IMR-90 (cell line): ENCODE measurements around the gene NEMF. TPM values are rescaled to one million over a fixed set of nuclear protein-coding genes. Genes with fewer than 3 reads are reported as not detected.

Source experiments
- ATAC-seq: fragments of 200-7000 bp; cut with Tn5 transposase; 2 replicates; pipeline ENCODE4 v1.9.1; 2020; ENCODE audit warnings: low read depth, mild to moderate bottlenecking, moderate library complexity
- BruUV-seq: library from RNA; stranded (reverse); fragments of 400-500 nt; replicated peaks from 2 replicates; lab custom pipeline; 2021; lab: Mats Ljungman, UMichigan
- CTCF ChIA-PET: fragments of 300-600 bp; formaldehyde crosslinking; extraction: SDS; loops from one replicate; lab custom pipeline; 2021; ENCODE audit warnings: antibody characterized with exemption; lab: Yijun Ruan, JAX
- POLR2A ChIA-PET: fragments of 300-600 bp; sonication (Branson Sonifier 250); formaldehyde crosslinking; loops from one replicate; lab custom pipeline; 2022; ENCODE audit warnings: antibody characterized with exemption; ENCODE audit not compliant: unreplicated experiment; lab: Charles Lee
- DNase-seq: peaks from one replicate; pipeline ENCODE4 v3.0.0; 2013
- H2AFZ ChIP-seq: replicated peaks from 2 replicates; pipeline ENCODE3; 2013; ENCODE audit warnings: low read length, mild to moderate bottlenecking; ENCODE audit not compliant: poor library complexity
- H2AK5ac ChIP-seq: 2 replicates; pipeline ENCODE4 v1.6.1; 2013; ENCODE audit warnings: low read depth, low read length, inconsistent platforms
- H2AK9ac ChIP-seq: replicated peaks from 2 replicates; pipeline ENCODE3; 2013; ENCODE audit warnings: mild to moderate bottlenecking, low read depth, low read length, moderate library complexity; ENCODE audit not compliant: poor library complexity
- H2BK120ac ChIP-seq: 2 replicates; pipeline ENCODE4 v1.6.1; 2013; ENCODE audit warnings: low read depth, low read length, inconsistent platforms
- H2BK15ac ChIP-seq: 3 replicates; pipeline ENCODE4 v1.6.1; 2013; ENCODE audit warnings: low read depth, low read length, inconsistent platforms
- H2BK20ac ChIP-seq: 2 replicates; pipeline ENCODE4 v1.6.1; 2013; ENCODE audit warnings: low read depth, mild to moderate bottlenecking, inconsistent platforms, low read length, moderate library complexity
- H2BK5ac ChIP-seq: 2 replicates; pipeline ENCODE4 v1.6.1; 2013; ENCODE audit warnings: mild to moderate bottlenecking, low read depth, low read length, inconsistent platforms; ENCODE audit not compliant: poor library complexity, severe bottlenecking
- H3K14ac ChIP-seq: replicated peaks from 2 replicates; pipeline ENCODE4 v1.6.1; 2013; ENCODE audit warnings: low read depth, low read length, inconsistent platforms
- H3K18ac ChIP-seq: 2 replicates; pipeline ENCODE4 v1.6.1; 2013; ENCODE audit warnings: low read depth, low read length, control low read depth
- H3K23ac ChIP-seq: 2 replicates; pipeline ENCODE4 v1.6.1; 2013; ENCODE audit warnings: low read depth, low read length, inconsistent platforms
- H3K27ac ChIP-seq: 2 replicates; pipeline ENCODE4 v1.5.1; 2013; ENCODE audit warnings: mild to moderate bottlenecking, control low read depth, low read length; ENCODE audit not compliant: insufficient read depth
- H3K27me3 ChIP-seq: 2 replicates; pipeline ENCODE4 v1.6.1; 2013; ENCODE audit warnings: low read length; ENCODE audit not compliant: control insufficient read depth, insufficient read depth
- H3K36me3 ChIP-seq: 2 replicates; pipeline ENCODE4 v1.6.1; 2013; ENCODE audit warnings: low read length, mixed read lengths; ENCODE audit not compliant: control insufficient read depth, insufficient read depth
- H3K4ac ChIP-seq: 2 replicates; pipeline ENCODE4 v1.6.1; 2013; ENCODE audit warnings: low read depth, low read length, inconsistent platforms
- H3K4me1 ChIP-seq: 2 replicates; pipeline ENCODE4 v1.6.1; 2013; ENCODE audit warnings: low read length, mixed read lengths; ENCODE audit not compliant: control insufficient read depth, insufficient read depth
- H3K4me2 ChIP-seq: 2 replicates; pipeline ENCODE4 v1.6.1; 2013; ENCODE audit warnings: low read depth, mild to moderate bottlenecking, control low read depth, low read length, moderate library complexity
- H3K4me3 ChIP-seq: 2 replicates; pipeline ENCODE4 v1.5.1; 2013; ENCODE audit warnings: low read depth, mild to moderate bottlenecking, control low read depth, low read length, moderate library complexity; ENCODE audit not compliant: insufficient read depth
- H3K56ac ChIP-seq: 2 replicates; pipeline ENCODE4 v1.6.1; 2013; ENCODE audit warnings: low read length, inconsistent platforms; ENCODE audit not compliant: insufficient read depth; ENCODE audit errors: extremely low read depth
- H3K79me1 ChIP-seq, 2 experiments: 2 replicates each; pipeline ENCODE4 v1.6.1; 2013; ENCODE audit warnings: low read length in 2 of 2, inconsistent platforms in 1 of 2, low read depth in 1 of 2
- H3K9ac ChIP-seq: 2 replicates; pipeline ENCODE4 v1.6.1; 2013; ENCODE audit warnings: low read depth, low read length, control low read depth
- H3K9me1 ChIP-seq: 2 replicates; pipeline ENCODE4 v1.6.1; 2013; ENCODE audit warnings: low read length, inconsistent platforms; ENCODE audit not compliant: insufficient read depth
- H3K9me3 ChIP-seq: 2 replicates; pipeline ENCODE4 v1.6.1; 2013; ENCODE audit warnings: low read length; ENCODE audit not compliant: control insufficient read depth, insufficient read depth
- H4K20me1 ChIP-seq: 2 replicates; pipeline ENCODE4 v1.6.1; 2013; ENCODE audit warnings: low read length, inconsistent platforms; ENCODE audit not compliant: insufficient read depth
- H4K5ac ChIP-seq: 2 replicates; pipeline ENCODE4 v1.6.1; 2013; ENCODE audit warnings: mild to moderate bottlenecking, low read depth, low read length, control low read depth
- H4K8ac ChIP-seq, 2 experiments: 2 replicates each; pipeline ENCODE4 v1.6.1; 2013; ENCODE audit warnings: low read depth in 2 of 2, low read length in 2 of 2, control low read depth in 1 of 2, inconsistent platforms in 1 of 2
- H4K91ac ChIP-seq: 2 replicates; pipeline ENCODE4 v1.6.1; 2013; ENCODE audit warnings: low read depth, low read length, inconsistent platforms; ENCODE audit not compliant: insufficient read depth
- BHLHE40 ChIP-seq: fragments of 150-350 bp; IDR thresholded peaks from 2 replicates; pipeline ENCODE4 v1.6.1; 2016; ENCODE audit warnings: mild to moderate bottlenecking, low read depth, low read length
- CEBPB ChIP-seq: IDR thresholded peaks from 2 replicates; pipeline ENCODE4 v1.6.1; 2012; ENCODE audit warnings: low read depth, low read length, improper control_type of control experiment
- CTCF ChIP-seq: conservative IDR thresholded peaks from 2 replicates; pipeline ENCODE4 v1.5.1; 2012; ENCODE audit warnings: mild to moderate bottlenecking, low read depth, low read length, improper control_type of control experiment
- MXI1 ChIP-seq: IDR thresholded peaks from 2 replicates; pipeline ENCODE4 v1.6.1; 2012; ENCODE audit warnings: low read depth, mild to moderate bottlenecking, low read length, moderate library complexity, borderline replicate concordance
- RAD21 ChIP-seq: IDR thresholded peaks from 2 replicates; pipeline ENCODE4 v1.6.1; 2012; ENCODE audit warnings: low read length, improper control_type of control experiment
- USF2 ChIP-seq: fragments of 150-350 bp; IDR thresholded peaks from 2 replicates; pipeline ENCODE4 v1.6.1; 2017; ENCODE audit warnings: mild to moderate bottlenecking, antibody characterized with exemption, low read length, low read depth
- WGBS, 2 experiments: methylation state at CpG; one replicate each; pipeline versions ENCODE4 v1.1.5 to v1.1.7; 2013; ENCODE audit warnings: missing lambda C conversion rate in 2 of 2; ENCODE audit not compliant: insufficient read length in 1 of 2; ENCODE audit errors: extremely low coverage in 2 of 2; 5-methylcytosine and 5-hydroxymethylcytosine counted together
- dilution Hi-C: fragments of 300-500 bp; cut with HindIII; formaldehyde crosslinking; loops from one replicate; pipeline ENCODE4 v1.14.3; 2018; ENCODE audit warnings: low sequenced_read_pairs; ENCODE audit not compliant: unreplicated experiment
- in situ Hi-C: fragments of 300-500 bp; cut with MboI; formaldehyde crosslinking; loops from 3 replicates; pipeline ENCODE4 v1.14.3; 2019; ENCODE audit warnings: low sequenced_read_pairs, inconsistent platforms, mixed read lengths
- intact Hi-C: fragments of 100-400 bp; cut with micrococcal nuclease; formaldehyde crosslinking; loops from 2 replicates; pipeline ENCODE4 v1.10.0; 2022
- polyA plus RNA-seq, 3 experiments: library from polyadenylated mRNA; depleted of rRNA; stranded (reverse); fragments of >200 nt; gene quantifications; 2 replicates each; pipeline ENCODE4 v1.2.3, GENCODE V29; 2012; ENCODE audit warnings: low replicate concordance in 1 of 3
- total RNA-seq: library from RNA; depleted of rRNA; stranded (reverse); fragments of >200 nt; gene quantifications from 2 replicates; pipeline ENCODE4 v1.2.3, GENCODE V29; 2012

The NEMF gene
- total and polyA plus RNA-seq, 2 of the 4 experiments (the other 2 are of a cell fraction), result 19.5 to 30.5 TPM

GRCh38 chr14:49892636-49893308 is 40.2 kb upstream of the NEMF start, which contains the start of gene ARF6 (continued):
- TF ChIP-seq USF2, result peak; percentile 72; the same call in 1 of the 2 replicates
- no peak for TF ChIP-seq CEBPB

- peak overlapping the region; percentile 95 for H3K9ac ChIP-seq
- H3K14ac ChIP-seq, result peak overlapping the region; percentile 94
- peak overlapping the region; percentile 13 for H3K18ac ChIP-seq
- H2BK20ac ChIP-seq, result no peak overlapping the region
- DNase-seq, result peak; percentile 82
- in situ Hi-C loops (no loop called here), intact Hi-C loops (loop anchor here (1.0 to 2.0 kb wide), 3 partner anchors 29 to 213 kb away; no protein-coding TSS in a partner anchor), dilution Hi-C loops (no loop called here)
- WGBS, 2 experiments, result no CpG with 5 or more reads among the region's 12 CpGs
- H3K23ac ChIP-seq, result peak overlapping the region; percentile 91; the same call in 1 of the 2 replicates
- TSS peak; percentile 95 for BruUV-seq
- H4K91ac ChIP-seq, result peak overlapping the region; percentile 95
- ATAC-seq, result peak; percentile 22
- peak overlapping the region; percentile 95 for H3K4ac ChIP-seq
- H3K27ac ChIP-seq, result peak overlapping the region; percentile 98
- peaks cover 38% of the 10 kb centered on the region for H4K20me1 ChIP-seq
- H2BK120ac ChIP-seq, result peak overlapping the region; percentile 91
- ChIA-PET CTCF (interaction anchor here (0.8 to 1.1 kb wide), 2 partner anchors 13 to 26 kb away, joined by 4 to 5 read pairs; no protein-coding TSS in a partner anchor), POLR2A (interaction anchor here (0.6 to 1.1 kb wide), 7 partner anchors 12 to 474 kb away, joined by 3 to 7 read pairs (median 4); no protein-coding TSS in a partner anchor)
- peaks cover 5% of the 10 kb centered on the region for H3K36me3 ChIP-seq
- H3K56ac ChIP-seq, result peak overlapping the region; percentile 87
- H3K79me1 ChIP-seq, result peaks cover 7 to 19% of the 10 kb centered on the region in 2 experiments; a peak in 3 of 4 replicates
- peak overlapping the region; percentile 95 for H2AK9ac ChIP-seq
- H4K5ac ChIP-seq, result peak overlapping the region; percentile 68
- peak; percentile 68 for TF ChIP-seq USF2
- peak; percentile 93 for TF ChIP-seq MXI1
- peak; percentile 47; the same call in 1 of the 2 replicates for TF ChIP-seq BHLHE40
- TF ChIP-seq CTCF, result no peak
- TF ChIP-seq RAD21, result peak; percentile 8; the same call in 1 of the 2 replicates
- peak overlapping the region; percentile 84 for H3K4me3 ChIP-seq
- peaks cover 2% of the 10 kb centered on the region; the same call in 1 of the 2 replicates for H3K4me1 ChIP-seq
- peak overlapping the region; percentile 74 for H3K4me2 ChIP-seq
- peak overlapping the region; percentile 94 for H2AFZ ChIP-seq
- no peak overlapping the region; the same call in 2 of the 3 replicates for H2BK15ac ChIP-seq
- peaks cover 7% of the 10 kb centered on the region; the same call in 1 of the 2 replicates for H3K9me1 ChIP-seq
- peak overlapping the region; percentile 91 for H2BK5ac ChIP-seq
- no peaks in the 10 kb centered on the region for H3K27me3 ChIP-seq
- H3K9me3 ChIP-seq, result no peaks in the 10 kb centered on the region
- H2AK5ac ChIP-seq, result peak overlapping the region; percentile 84; the same call in 1 of the 2 replicates
- H4K8ac ChIP-seq, result peak overlapping the region; percentile 88 to 98
Measured at GRCh38 chr14:49892301-49892635, 39.7 kb upstream of the NEMF start.
